Iris pigment epithelial cell (primary cell): ENCODE data around the gene JAM3.
"Not testable (repeated sequence)": the region's sequence is repeated elsewhere in the genome, so short reads cannot be mapped to it uniquely, and the experiment has no call there.

ENCODE experiments used
- DNase-seq: peaks from one replicate; pipeline ENCODE4 v3.0.0-alpha.2; 2011; ENCODE audit warnings: low read depth

Gene JAM3

GRCh38 chr11:134181707-134182106, 112.8 kb downstream of the JAM3 start:
- peak; percentile 20 for DNase-seq

- not testable (repeated sequence) for DNase-seq
These were observed 119.2 kb downstream of the JAM3 start for GRCh38 chr11:134188092-134188491.

- DNase-seq, result no peak
These were observed 127.9 kb downstream of the JAM3 start for GRCh38 chr11:134196756-134197155.

GRCh38 chr11:134199531-134199930, 130.7 kb downstream of the JAM3 start:
- DNase-seq, result no peak

- no peak for DNase-seq
These were observed 131.8 kb downstream of the JAM3 start for GRCh38 chr11:134200688-134201087.
